Subcutaneous adipose tissue (tissue), 4 donors: ENCODE data around the gene NAA60. TPM values are rescaled to one million over a fixed set of nuclear protein-coding genes. Genes with fewer than 3 reads are reported as not detected.

Experiments used
- total RNA-seq, 4 donors: library from RNA; depleted of rRNA; stranded (reverse); fragments of >200 nt; gene quantifications; one replicate each; pipeline ENCODE4 v1.1.0, GENCODE V29; 2016
- TF ChIP-seq, protein P1 (sequence below): fragments of 450-650 bp; IDR thresholded peaks from one replicate; pipeline ENCODE4 v1.5.1; 2016; ENCODE audit warnings: low read depth, mild to moderate bottlenecking, control low read depth, antibody characterized with exemption, moderate library complexity

Gene NAA60
- total RNA-seq, result 10 to 100 TPM; 17.6 to 43.0 (median 20.8) TPM

DNA sequence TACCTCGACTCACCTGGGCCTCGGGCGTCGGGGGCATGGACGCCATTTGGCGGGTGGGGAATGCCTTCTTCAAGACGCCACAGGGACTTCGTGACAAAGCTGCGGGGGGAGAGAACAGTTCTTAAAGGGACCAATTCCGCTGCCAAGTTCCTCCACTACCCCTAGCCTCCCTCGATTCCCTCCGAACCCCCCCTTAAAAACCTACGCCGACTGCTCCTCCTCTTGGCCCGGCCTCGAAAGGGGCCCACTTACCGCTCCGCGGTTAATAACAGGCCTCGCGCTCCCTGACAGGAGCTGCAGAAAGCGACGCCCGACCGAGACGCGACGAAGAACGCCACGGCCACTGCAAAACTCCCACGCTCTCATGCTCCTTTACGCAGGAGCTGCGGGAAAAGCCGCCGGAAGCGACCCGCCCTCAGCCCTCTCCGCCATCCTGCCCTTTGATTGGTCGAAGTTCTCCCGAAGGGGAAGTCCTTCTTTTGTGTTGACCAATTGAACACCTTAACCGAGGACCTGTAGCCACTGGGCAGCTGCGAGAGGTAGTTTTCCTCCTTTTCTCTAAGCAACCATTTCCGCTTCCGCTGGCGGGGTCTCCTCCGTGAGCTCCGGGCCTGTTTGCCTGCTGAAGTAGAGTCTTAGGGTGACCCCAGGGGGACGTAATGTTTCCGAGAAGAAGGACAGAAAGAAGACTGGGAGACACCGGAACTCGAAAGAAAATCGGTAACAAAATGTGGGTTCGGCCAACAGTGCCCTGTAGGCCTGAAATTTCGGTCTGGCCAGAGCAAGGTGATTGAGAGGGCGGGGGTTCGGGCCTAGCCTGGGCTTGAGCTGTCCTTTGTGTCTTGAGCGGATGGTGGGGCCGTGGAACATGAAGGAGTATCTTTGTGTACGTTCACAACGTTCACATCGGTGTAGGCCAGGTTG is at the start of gene NAA60, which contains the start of gene ZNF597:
Gene NAA60, plus strand, starts transcription at position 573 of the 924 bp plus-strand sequence. CDS start 32,548 bp downstream, outside the sequence.
Gene ZNF597, minus strand, starts transcription at position 397 of the 924 bp plus-strand sequence. Its CDS starts 351 bp downstream, at position 46.
- TF ChIP-seq, protein P1, sequence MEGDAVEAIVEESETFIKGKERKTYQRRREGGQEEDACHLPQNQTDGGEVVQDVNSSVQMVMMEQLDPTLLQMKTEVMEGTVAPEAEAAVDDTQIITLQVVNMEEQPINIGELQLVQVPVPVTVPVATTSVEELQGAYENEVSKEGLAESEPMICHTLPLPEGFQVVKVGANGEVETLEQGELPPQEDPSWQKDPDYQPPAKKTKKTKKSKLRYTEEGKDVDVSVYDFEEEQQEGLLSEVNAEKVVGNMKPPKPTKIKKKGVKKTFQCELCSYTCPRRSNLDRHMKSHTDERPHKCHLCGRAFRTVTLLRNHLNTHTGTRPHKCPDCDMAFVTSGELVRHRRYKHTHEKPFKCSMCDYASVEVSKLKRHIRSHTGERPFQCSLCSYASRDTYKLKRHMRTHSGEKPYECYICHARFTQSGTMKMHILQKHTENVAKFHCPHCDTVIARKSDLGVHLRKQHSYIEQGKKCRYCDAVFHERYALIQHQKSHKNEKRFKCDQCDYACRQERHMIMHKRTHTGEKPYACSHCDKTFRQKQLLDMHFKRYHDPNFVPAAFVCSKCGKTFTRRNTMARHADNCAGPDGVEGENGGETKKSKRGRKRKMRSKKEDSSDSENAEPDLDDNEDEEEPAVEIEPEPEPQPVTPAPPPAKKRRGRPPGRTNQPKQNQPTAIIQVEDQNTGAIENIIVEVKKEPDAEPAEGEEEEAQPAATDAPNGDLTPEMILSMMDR, result no peak

DNA sequence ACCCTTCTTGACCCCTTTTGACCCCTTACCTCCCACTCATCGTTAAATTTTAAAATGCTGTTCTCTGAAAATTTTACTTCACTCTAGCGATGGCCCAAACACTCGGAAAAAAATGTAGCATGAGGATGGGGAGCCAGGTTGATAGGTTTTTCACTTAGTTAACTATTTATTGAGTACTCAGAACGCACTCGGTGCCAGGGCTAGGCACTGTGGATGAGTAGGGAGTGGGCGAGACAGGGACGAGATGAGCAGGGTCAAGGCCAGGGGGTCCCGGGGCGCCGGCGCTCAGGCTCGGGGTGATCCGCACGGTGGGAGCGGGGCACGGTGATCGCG is 43.1 kb upstream of the NAA60 start:
- TF ChIP-seq, protein P1, result no peak

DNA sequence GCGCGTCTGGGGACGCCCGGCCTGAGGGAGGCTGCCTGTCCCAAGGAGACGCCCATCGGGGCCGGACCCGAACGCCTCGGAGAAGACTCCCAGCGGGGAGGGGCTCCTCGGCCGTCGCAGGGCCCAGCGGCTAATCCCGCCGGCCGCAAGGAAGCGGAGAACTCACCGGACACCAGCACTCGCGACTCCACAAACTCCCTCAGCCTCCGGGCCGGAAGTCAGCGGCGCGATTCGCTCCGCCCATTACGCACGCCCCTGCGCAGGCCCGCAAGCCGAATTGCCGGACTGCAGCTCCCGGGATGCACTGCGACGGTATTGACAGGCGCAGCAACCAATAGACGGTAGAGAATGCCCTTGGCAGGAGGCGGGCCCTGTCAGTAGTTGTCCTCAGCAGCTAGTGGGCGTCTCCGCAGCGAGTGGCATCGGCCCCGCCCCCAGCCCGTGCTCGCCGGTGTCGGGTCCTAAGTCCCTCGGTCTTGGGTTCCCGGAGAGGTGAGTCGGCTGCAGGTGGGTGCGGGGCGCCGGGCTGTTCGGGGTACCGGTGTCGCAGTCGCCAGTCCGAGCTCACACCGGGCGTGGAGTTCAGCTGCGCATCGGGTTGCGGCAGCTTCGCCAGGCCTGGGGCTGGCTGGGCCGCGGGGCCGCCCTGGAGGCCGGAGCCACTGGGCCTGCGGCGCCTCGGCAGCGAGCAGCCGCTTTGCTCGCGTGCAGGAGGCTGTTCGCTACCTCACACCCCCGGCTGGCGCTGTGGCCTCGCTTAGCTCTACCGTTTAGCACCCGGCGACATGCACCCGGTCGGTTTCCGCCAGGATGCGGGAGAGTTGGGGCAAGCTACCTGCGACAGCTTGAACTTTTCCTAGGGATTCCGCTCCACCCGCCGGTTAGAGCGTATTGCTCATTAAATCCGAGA is 42.4 kb upstream of the NAA60 start, which contains the start of the genes ZNF174 and ZSCAN32:
Gene ZNF174, plus strand, starts transcription at position 437 of the 910 bp plus-strand sequence. CDS start 790 bp downstream, outside the sequence.
Gene ZSCAN32, minus strand, starts transcription at position 226 of the 910 bp plus-strand sequence. CDS start 3,447 bp downstream, outside the sequence.
- TF ChIP-seq, protein P1, result no peak

DNA sequence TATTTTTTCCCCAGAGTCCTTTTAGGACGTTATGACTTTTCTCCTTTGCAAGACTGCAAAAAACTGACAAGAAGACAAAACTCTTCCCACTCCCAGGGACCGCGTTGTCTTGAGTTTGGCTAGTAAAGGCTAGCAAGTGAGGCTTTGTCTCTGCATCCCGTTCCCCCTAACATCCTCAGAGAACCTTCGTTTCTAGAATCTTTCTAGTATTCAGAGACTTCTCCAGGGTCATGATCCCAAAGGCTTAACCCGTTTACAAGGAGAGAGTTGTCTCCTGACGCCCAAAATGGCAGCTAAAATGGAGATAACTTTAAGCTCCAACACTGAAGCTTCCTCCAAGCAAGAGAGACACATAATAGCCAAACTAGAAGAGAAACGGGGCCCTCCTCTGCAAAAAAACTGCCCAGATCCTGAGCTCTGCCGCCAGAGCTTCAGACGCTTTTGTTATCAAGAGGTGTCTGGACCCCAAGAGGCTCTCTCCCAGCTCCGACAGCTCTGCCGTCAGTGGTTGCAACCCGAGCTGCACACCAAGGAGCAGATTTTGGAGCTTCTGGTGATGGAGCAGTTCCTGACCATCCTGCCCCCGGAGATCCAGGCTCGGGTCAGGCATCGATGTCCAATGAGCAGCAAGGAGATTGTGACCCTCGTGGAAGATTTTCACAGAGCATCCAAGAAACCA is 41.6 kb upstream of the NAA60 start:
- TF ChIP-seq, protein P1, result no peak

DNA sequence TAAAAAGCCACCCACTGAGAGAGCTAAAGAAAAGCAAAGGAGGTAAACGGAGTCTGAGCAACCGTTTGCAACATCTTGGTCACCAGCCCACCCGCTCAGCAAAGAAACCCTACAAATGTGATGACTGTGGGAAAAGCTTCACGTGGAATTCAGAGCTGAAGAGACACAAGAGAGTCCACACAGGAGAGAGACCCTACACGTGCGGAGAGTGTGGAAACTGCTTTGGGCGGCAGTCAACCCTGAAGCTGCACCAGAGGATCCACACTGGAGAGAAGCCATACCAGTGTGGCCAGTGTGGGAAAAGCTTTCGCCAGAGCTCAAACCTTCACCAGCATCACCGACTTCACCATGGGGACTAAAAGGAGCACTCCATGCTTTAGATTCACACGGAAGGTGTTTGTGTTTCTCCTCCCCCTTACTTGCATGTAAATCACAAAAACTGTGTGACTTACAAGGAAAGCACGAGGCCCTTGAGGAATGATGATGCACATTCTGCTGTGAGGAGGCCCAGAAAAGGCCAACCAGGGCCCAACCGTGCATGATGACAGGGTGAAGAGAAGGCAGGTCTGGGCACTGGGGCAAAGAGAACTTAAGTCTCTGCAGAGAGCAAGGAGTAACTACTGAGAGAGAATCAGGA is 34.8 kb upstream of the NAA60 start:
- TF ChIP-seq, protein P1, result no peak

DNA sequence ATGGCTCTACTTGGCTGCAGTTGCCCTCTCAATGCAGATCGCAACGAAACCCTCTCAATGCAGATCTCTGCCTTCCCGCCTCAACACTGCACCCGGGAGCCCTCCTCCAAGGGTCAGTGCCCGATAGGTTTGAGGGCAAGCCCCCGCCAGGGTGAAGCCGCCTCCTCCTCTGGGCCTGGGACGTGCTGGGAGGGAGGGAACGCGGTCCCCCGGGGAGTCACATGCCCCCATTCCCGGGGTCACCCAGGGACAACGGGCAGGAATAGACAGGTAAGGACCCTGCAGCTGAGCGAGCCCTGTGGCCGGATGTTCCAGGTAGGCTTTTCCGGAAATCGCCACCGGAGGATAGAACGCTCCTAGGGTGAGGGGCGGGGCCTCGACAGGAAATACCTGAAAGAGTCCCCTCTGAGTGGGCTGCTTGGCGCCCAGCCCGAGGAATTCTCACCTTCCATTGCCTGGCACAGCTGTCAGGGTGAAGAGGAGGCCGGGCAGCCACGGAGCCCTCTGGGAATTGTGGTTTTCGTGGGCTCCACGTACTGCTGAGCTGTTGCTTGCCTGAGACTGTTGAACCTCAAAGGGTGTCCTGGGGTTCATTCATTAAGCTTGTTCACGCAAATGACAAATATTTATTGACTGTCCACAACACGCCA is 29.6 kb upstream of the NAA60 start:
- TF ChIP-seq, protein P1, result no peak
